ENCODE measurements around the gene ST6GALNAC2. TPM values are rescaled to one million over a fixed set of nuclear protein-coding genes. Genes with fewer than 3 reads are reported as not detected.

The ST6GALNAC2 gene
- total and polyA plus RNA-seq, 5 experiments from 2014 or later, result 0.44 to 1.1 TPM; not detected in 3

Other genes with a start within 250 kb of the ST6GALNAC2 start
- gene PRPSAP1, start 231.9 kb downstream of the ST6GALNAC2 start, total RNA-seq, result 10 to 100 TPM; 42.5 to 44.7 TPM
- gene PRPSAP1, start 231.9 kb downstream of the ST6GALNAC2 start, polyA plus RNA-seq, result 10 to 100 TPM; 37.9 to 62.9 (median 54.7) TPM
- gene SPHK1, start 201.3 kb downstream of the ST6GALNAC2 start, total RNA-seq, result under 1 TPM; 0.85 to 0.91 TPM
- gene SPHK1, start 201.3 kb downstream of the ST6GALNAC2 start, polyA plus RNA-seq, result under 1 TPM in 2 of 3 donors, not detected in 1; 0.31 to 0.37 TPM
- 10 to 100 TPM; 49.7 to 50.4 TPM for gene UBE2O, start 132.7 kb downstream of the ST6GALNAC2 start, total RNA-seq
- 10 to 100 TPM in 2 of 3 donors, 1 to 10 TPM in 1; 8.8 to 14.4 (median 10.6) TPM for gene UBE2O, start 132.7 kb downstream of the ST6GALNAC2 start, polyA plus RNA-seq
- gene AANAT, start 118.3 kb downstream of the ST6GALNAC2 start, total RNA-seq, result not detected
- not detected for gene AANAT, start 118.3 kb downstream of the ST6GALNAC2 start, polyA plus RNA-seq
- gene RHBDF2, start 84.4 kb downstream of the ST6GALNAC2 start, total RNA-seq, result 10 to 100 TPM; 59.4 to 62.4 TPM
- gene RHBDF2, start 84.4 kb downstream of the ST6GALNAC2 start, polyA plus RNA-seq, result 10 to 100 TPM in 1 of 3 donors, 1 to 10 TPM in 2; 4.8 to 10.2 (median 6.2) TPM
- 1 to 10 TPM in 1 of 2 experiments, under 1 TPM in 1; 0.52 to 2.1 TPM for gene CYGB, start 48.2 kb downstream of the ST6GALNAC2 start, total RNA-seq
- 1 to 10 TPM in 1 of 3 donors, under 1 TPM in 2; 0.40 to 1.0 (median 0.53) TPM for gene CYGB, start 48.2 kb downstream of the ST6GALNAC2 start, polyA plus RNA-seq
- 1 to 10 TPM; 4.0 to 5.3 TPM for gene PRCD, start 45.8 kb downstream of the ST6GALNAC2 start, total RNA-seq
- gene PRCD, start 45.8 kb downstream of the ST6GALNAC2 start, polyA plus RNA-seq, result 10 to 100 TPM in 1 of 3 donors, 1 to 10 TPM in 2; 5.0 to 11.4 (median 7.1) TPM
- gene ST6GALNAC1, start 57.9 kb upstream of the ST6GALNAC2 start, total RNA-seq, result not detected
- under 1 TPM in 2 of 3 donors, not detected in 1; 0.07 to 0.52 TPM for gene ST6GALNAC1, start 57.9 kb upstream of the ST6GALNAC2 start, polyA plus RNA-seq
- 10 to 100 TPM; 13.9 to 16.3 TPM for gene MXRA7, start 125.1 kb upstream of the ST6GALNAC2 start, total RNA-seq
- gene MXRA7, start 125.1 kb upstream of the ST6GALNAC2 start, polyA plus RNA-seq, result 10 to 100 TPM in 1 of 3 donors, 1 to 10 TPM in 2; 2.2 to 25.3 (median 5.4) TPM
- 10 to 100 TPM; 36.6 to 37.8 TPM for gene JMJD6, start 140.7 kb upstream of the ST6GALNAC2 start, total RNA-seq
- gene JMJD6, start 140.7 kb upstream of the ST6GALNAC2 start, polyA plus RNA-seq, result 10 to 100 TPM; 10.2 to 34.2 (median 14.4) TPM
- gene METTL23, start 141.0 kb upstream of the ST6GALNAC2 start, total RNA-seq, result 10 to 100 TPM; 86.2 to 86.9 TPM
- gene METTL23, start 141.0 kb upstream of the ST6GALNAC2 start, polyA plus RNA-seq, result 100 to 1,000 TPM; 140 to 154 (median 146) TPM
- gene SRSF2, start 151.5 kb upstream of the ST6GALNAC2 start, total RNA-seq, result 100 to 1,000 TPM; 358 to 377 TPM
- 100 to 1,000 TPM; 101 to 106 (median 105) TPM for gene SRSF2, start 151.5 kb upstream of the ST6GALNAC2 start, polyA plus RNA-seq
- gene MFSD11, start 152.3 kb upstream of the ST6GALNAC2 start, total RNA-seq, result 10 to 100 TPM; 28.2 to 30.4 TPM
- 10 to 100 TPM; 18.1 to 23.6 (median 18.9) TPM for gene MFSD11, start 152.3 kb upstream of the ST6GALNAC2 start, polyA plus RNA-seq